ENCODE measurements around the gene ATR. TPM values are rescaled to one million over a fixed set of nuclear protein-coding genes. Genes with fewer than 3 reads are reported as not detected.
"Not testable (repeated sequence)": the region's sequence is repeated elsewhere in the genome, so short reads cannot be mapped to it uniquely, and the experiment has no call there.

The ATR gene
- total and polyA plus RNA-seq, 7 donors: 3.0 to 26.1 (median 15.2) TPM

GRCh38 chr3:142574665-142575064, 3.9 kb downstream of the ATR start:
- Histone ChIP-seq H3K27me3 (no peaks in the 10 kb centered on the region), H3K36me3 (no peaks in the 10 kb centered on the region), H3K4me1 (peaks cover 0 to 34% (median 18%) of the 10 kb centered on the region in 4 donors), H3K9me3 (no peaks in the 10 kb centered on the region), H3K27ac (no peak overlapping the region), H3K4me3 (no peak overlapping the region)
- no peak for DNase-seq
- no peak for TF ChIP-seq POLR2A (IDR thresholded peaks at IDR 0.05)
- no peak for TF ChIP-seq POLR2AphosphoS5 (IDR thresholded peaks at IDR 0.05)
- TF ChIP-seq, protein P1, sequence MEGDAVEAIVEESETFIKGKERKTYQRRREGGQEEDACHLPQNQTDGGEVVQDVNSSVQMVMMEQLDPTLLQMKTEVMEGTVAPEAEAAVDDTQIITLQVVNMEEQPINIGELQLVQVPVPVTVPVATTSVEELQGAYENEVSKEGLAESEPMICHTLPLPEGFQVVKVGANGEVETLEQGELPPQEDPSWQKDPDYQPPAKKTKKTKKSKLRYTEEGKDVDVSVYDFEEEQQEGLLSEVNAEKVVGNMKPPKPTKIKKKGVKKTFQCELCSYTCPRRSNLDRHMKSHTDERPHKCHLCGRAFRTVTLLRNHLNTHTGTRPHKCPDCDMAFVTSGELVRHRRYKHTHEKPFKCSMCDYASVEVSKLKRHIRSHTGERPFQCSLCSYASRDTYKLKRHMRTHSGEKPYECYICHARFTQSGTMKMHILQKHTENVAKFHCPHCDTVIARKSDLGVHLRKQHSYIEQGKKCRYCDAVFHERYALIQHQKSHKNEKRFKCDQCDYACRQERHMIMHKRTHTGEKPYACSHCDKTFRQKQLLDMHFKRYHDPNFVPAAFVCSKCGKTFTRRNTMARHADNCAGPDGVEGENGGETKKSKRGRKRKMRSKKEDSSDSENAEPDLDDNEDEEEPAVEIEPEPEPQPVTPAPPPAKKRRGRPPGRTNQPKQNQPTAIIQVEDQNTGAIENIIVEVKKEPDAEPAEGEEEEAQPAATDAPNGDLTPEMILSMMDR (IDR thresholded peaks at IDR 0.05): no peak
- TF ChIP-seq EP300 (IDR thresholded peaks at IDR 0.05): no peak
- intact Hi-C loops (cut with DNase I): loop anchor here (5.0 kb wide), 2 partner anchors 127 to 428 kb away; partner anchors contain the start of genes U2SURP and XRN1
- 23 to 59% methylated on average over 1 of the region's 1 CpG for WGBS, 2 donors

DNA sequence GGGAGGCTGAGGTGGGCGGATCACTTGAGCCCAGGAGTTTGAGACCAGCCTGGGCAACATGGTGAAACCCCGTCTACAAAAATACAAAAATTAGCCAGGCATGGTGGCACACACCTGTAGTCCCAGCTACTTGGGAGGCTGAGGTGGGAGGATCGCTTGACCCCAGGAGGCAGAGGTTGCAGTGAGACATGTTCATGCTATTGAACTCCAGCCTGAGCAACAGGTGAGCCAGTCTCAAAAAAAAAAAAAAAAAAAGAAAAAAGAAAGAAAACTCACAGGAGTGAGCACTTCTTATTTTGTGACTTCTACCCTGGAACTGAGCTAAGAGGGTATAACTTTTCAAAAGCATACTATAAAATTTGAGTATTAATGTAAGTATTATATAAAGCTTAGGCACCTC, 4.3 kb downstream of the ATR start:
- intact Hi-C loops (cut with DNase I); H3K27ac ChIP-seq; DNase-seq; H3K36me3 ChIP-seq; H3K27me3 ChIP-seq; H3K4me3 ChIP-seq; H3K9me3 ChIP-seq: not testable (repeated sequence)
- H3K4me1 ChIP-seq: peaks cover 0 to 29% (median 13%) of the 10 kb centered on the region in 4 donors
- 94 to 97% methylated on average over 3 of the region's 3 CpGs for WGBS, 2 donors

- H3K9me3 ChIP-seq; H3K27ac ChIP-seq; H3K4me1 ChIP-seq; H3K27me3 ChIP-seq; H3K4me3 ChIP-seq; intact Hi-C loops (cut with DNase I); DNase-seq: not testable (repeated sequence)
- 95 to 96% methylated on average over 3 of the region's 3 CpGs for WGBS, 2 donors
- peaks cover 0 to 19% (median 0%) of the 10 kb centered on the region in 4 donors for H3K36me3 ChIP-seq
Measured at GRCh38 chr3:142569422-142569821, 9.1 kb downstream of the ATR start.

DNA sequence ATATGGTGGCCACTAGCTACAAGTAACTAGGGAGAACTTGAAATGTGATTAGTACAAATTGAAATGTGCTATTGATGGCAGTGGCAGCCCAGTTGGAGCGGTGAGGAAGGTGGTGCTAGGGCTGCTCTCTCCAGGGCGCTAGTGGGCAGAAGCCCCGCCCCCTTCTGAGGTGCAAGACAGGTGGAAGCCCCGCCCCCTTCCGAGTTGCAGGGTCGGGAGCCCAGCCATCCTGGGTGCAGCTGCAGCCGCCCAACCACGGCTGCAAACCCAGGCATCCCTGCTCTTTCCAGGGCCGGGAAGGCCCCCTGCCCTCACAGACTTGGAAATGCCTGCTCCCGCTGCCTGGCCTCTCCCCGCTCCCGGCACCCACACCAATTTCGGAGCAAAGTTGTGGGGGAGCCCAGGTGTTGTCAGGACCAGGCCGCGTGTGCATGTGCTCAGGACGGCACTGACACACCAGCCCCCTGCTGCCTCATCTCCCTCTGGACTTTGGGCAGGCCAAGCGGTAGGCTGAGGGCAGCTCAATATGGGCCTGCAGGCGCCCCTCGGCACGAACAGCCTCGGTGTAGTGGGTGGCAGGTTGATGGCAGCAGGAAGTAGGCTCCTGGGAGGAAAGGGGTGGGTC, 10.0 kb downstream of the ATR start:
- H3K36me3 ChIP-seq: peaks cover 0 to 28% (median 0%) of the 10 kb centered on the region in 4 donors
- H3K9me3 ChIP-seq: no peaks in the 10 kb centered on the region
- TF ChIP-seq, protein P1 (IDR thresholded peaks at IDR 0.05): no peak
- TF ChIP-seq EP300 (IDR thresholded peaks at IDR 0.05) (no peak), POLR2A (IDR thresholded peaks at IDR 0.05) (no peak), POLR2AphosphoS5 (IDR thresholded peaks at IDR 0.05) (no peak)
- 90 to 95% methylated on average over 21 of the region's 21 CpGs for WGBS, 2 donors
- intact Hi-C loops (cut with DNase I): no loop called here
- H3K4me1 ChIP-seq: no peaks in the 10 kb centered on the region
- H3K27ac ChIP-seq: no peak overlapping the region
- no peaks in the 10 kb centered on the region for H3K27me3 ChIP-seq
- H3K4me3 ChIP-seq: no peak overlapping the region
- DNase-seq: no peak

DNA sequence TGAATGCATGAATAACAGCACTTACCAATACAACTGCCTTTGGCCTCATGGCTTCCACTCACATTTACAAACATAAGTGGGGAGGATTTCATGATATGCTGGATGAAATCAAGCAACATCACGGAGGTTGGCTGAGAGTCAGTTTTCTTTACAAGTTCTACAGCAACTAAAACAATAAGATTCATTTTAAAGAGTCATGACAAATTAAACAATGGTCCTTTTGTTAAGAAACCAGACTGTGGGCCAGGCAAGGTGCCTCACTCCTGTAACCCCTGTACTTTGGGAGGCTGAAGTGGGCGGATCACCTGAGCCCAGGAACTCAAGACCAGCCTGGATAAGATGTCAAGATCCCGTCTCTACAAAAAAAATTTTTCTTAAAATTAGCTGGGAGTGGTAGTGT, 12.4 kb downstream of the ATR start:
- no peak overlapping the region for H3K4me3 ChIP-seq
- intact Hi-C loops (cut with DNase I): no loop called here
- WGBS, 2 donors: 20 to 80% methylated on average over 3 of the region's 3 CpGs
- H3K4me1 ChIP-seq: no peaks in the 10 kb centered on the region
- H3K27me3 ChIP-seq: no peaks in the 10 kb centered on the region
- TF ChIP-seq EP300 (IDR thresholded peaks at IDR 0.05): no peak
- TF ChIP-seq POLR2AphosphoS5 (IDR thresholded peaks at IDR 0.05): no peak
- TF ChIP-seq POLR2A (IDR thresholded peaks at IDR 0.05): no peak
- TF ChIP-seq, protein P1 (IDR thresholded peaks at IDR 0.05): no peak
- no peak overlapping the region for H3K27ac ChIP-seq
- no peak for DNase-seq
- H3K9me3 ChIP-seq: no peaks in the 10 kb centered on the region
- H3K36me3 ChIP-seq: peaks cover 0 to 42% (median 0%) of the 10 kb centered on the region in 4 donors

GRCh38 chr3:142563496-142563997, 15.0 kb downstream of the ATR start:
- Histone ChIP-seq H3K27ac (no peak overlapping the region), H3K4me1 (no peaks in the 10 kb centered on the region), H3K4me3 (no peak overlapping the region), H3K9me3 (no peaks in the 10 kb centered on the region), H3K36me3 (peaks cover 0 to 66% (median 1%) of the 10 kb centered on the region in 4 donors), H3K27me3 (no peaks in the 10 kb centered on the region)
- TF ChIP-seq, protein P1 (IDR thresholded peaks at IDR 0.05): no peak
- no peak for TF ChIP-seq EP300 (IDR thresholded peaks at IDR 0.05)
- TF ChIP-seq POLR2AphosphoS5 (IDR thresholded peaks at IDR 0.05): no peak
- no peak for TF ChIP-seq POLR2A (IDR thresholded peaks at IDR 0.05)
- DNase-seq: no peak
- intact Hi-C loops (cut with DNase I): no loop called here
- 89 to 93% methylated on average over 4 of the region's 4 CpGs for WGBS, 2 donors
